Measurements from ENCODE around the gene ALDH3A1.

GRCh38 chr17:19705771-19706770 lies 42.0 kb downstream of the ALDH3A1 start:
- no peak for TF ChIP-seq CTCF (conservative IDR thresholded peaks at IDR 0.05; ENCODE audit: low read depth in 2 of 2)
- TF ChIP-seq EZH2phosphoT487 (IDR thresholded peaks at IDR 0.05; ENCODE audit: unreplicated experiment), result no peak
